HPDE6-E6E7 (cell line): ENCODE results near the gene SMNDC1.
"Not testable (repeated sequence)": the region's sequence is repeated elsewhere in the genome, so short reads cannot be mapped to it uniquely, and the experiment has no call there.

Source experiments
- DNase-seq: peaks from one replicate; pipeline ENCODE4 v3.0.0; 2011; ENCODE audit warnings: missing footprints; ENCODE audit errors: extremely low spot score

SMNDC1 gene

GRCh38 chr10:110304780-110305421 is at the start of gene SMNDC1:
Gene SMNDC1 (minus strand): TSS chr10:110304920. CDS start chr10:110303587, 1,333 bp downstream.
- DNase-seq, result peak; percentile 88

GRCh38 chr10:110354322-110354766 is 49.6 kb upstream of the SMNDC1 start:
- DNase-seq, result peak; percentile 50

- DNase-seq, result peak; percentile 71
These were observed 48.8 kb upstream of the SMNDC1 start for GRCh38 chr10:110353244-110354119.

- no peak for DNase-seq
These were observed 48.2 kb upstream of the SMNDC1 start for GRCh38 chr10:110352930-110353243.

- DNase-seq, result no peak
These were observed 46.1 kb upstream of the SMNDC1 start for GRCh38 chr10:110350812-110351211.

- no peak for DNase-seq
These were observed 45.1 kb upstream of the SMNDC1 start for GRCh38 chr10:110349831-110350230.

GRCh38 chr10:110349386-110349785 is 44.7 kb upstream of the SMNDC1 start:
- no peak for DNase-seq

- no peak for DNase-seq
These were observed 43.6 kb upstream of the SMNDC1 start for GRCh38 chr10:110348336-110348735.

- no peak for DNase-seq
These were observed 42.2 kb upstream of the SMNDC1 start for GRCh38 chr10:110346914-110347313.

- no peak for DNase-seq
These were observed 40.6 kb upstream of the SMNDC1 start for GRCh38 chr10:110345286-110345685.

GRCh38 chr10:110344622-110345021 is 39.9 kb upstream of the SMNDC1 start:
- no peak for DNase-seq

- DNase-seq, result no peak
These were observed 39.2 kb upstream of the SMNDC1 start for GRCh38 chr10:110343947-110344346.

- no peak for DNase-seq
These were observed 36.1 kb upstream of the SMNDC1 start for GRCh38 chr10:110340816-110341215.

- DNase-seq, result no peak
These were observed 35.4 kb upstream of the SMNDC1 start for GRCh38 chr10:110340122-110340521.

GRCh38 chr10:110337906-110338305 is 33.2 kb upstream of the SMNDC1 start:
- DNase-seq, result no peak

GRCh38 chr10:110337401-110337800 is 32.7 kb upstream of the SMNDC1 start:
- DNase-seq, result no peak

- DNase-seq, result peak; percentile 75
These were observed 31.5 kb upstream of the SMNDC1 start for GRCh38 chr10:110336111-110336721.

GRCh38 chr10:110335314-110336064 is 30.8 kb upstream of the SMNDC1 start:
- DNase-seq, result no peak

GRCh38 chr10:110334061-110334656 is 29.4 kb upstream of the SMNDC1 start:
- DNase-seq, result no peak

GRCh38 chr10:110331226-110331795 is 26.6 kb upstream of the SMNDC1 start:
- not testable (repeated sequence) for DNase-seq

- DNase-seq, result no peak
These were observed 26.0 kb upstream of the SMNDC1 start for GRCh38 chr10:110330675-110331074.
